ENCODE measurements around the gene SSBP4.

DNA sequence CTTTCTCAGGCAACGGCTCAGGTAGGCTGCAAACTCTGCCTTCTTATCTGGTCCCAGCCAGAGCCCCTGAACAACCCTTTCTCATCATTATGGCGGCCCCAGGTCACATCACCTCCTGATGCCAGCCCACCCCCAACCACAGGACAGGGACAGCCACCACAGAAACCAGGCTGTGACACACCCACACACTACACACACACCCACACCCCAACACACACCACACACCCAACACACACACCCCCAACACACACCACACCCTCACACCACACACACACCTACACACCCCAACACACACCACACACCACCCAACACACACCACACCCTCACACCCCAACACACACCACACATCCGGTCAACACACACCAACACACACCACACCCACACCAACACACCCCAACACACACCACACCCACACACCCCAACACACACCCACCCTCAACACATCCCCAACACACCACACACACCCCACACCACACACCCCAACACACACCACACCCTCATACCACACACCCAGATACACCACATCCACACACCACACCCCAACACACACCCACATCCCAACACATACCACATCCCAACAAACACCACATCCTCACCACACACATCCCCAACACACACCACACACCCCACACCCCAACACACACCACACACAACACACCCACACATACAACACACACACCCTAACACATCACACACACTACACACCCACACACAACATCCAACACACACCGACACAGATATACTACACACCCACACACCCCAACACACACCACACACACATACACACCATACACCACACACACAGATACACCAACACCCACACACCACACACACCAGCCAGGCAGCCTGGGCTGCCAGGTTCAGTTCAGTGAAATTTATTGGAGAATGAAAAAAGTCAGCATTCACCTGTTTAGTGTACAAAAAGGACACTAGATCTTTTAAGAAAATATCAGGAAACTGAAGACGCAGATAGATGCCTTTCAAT is 22.9 kb downstream of the SSBP4 start:
- TF ChIP-seq CTCF (IDR thresholded peaks at IDR 0.05) (no peak), POLR2A (IDR thresholded peaks at IDR 0.05) (no peak)
